ENCODE measurements around the gene CCDC7.
"Not testable (repeated sequence)": the region's sequence is repeated elsewhere in the genome, so short reads cannot be mapped to it uniquely, and the experiment has no call there.

The CCDC7 gene

GRCh38 chr10:32459051-32459698 is 13.2 kb downstream of the CCDC7 start:
- peak; percentile 7 to 70 (median 32) for DNase-seq

GRCh38 chr10:32461203-32461602 is 15.3 kb downstream of the CCDC7 start:
- no peak for DNase-seq

GRCh38 chr10:32471232-32471631 is 25.3 kb downstream of the CCDC7 start:
- no peak for DNase-seq

- DNase-seq: no peak
Measured at GRCh38 chr10:32477499-32477898, 31.6 kb downstream of the CCDC7 start.

GRCh38 chr10:32481606-32482005 is 35.7 kb downstream of the CCDC7 start:
- DNase-seq: no peak

GRCh38 chr10:32483019-32483502 is 37.1 kb downstream of the CCDC7 start:
- not testable (repeated sequence) for DNase-seq

- not testable (repeated sequence) for DNase-seq
Measured at GRCh38 chr10:32488038-32488437, 42.1 kb downstream of the CCDC7 start.

DNA sequence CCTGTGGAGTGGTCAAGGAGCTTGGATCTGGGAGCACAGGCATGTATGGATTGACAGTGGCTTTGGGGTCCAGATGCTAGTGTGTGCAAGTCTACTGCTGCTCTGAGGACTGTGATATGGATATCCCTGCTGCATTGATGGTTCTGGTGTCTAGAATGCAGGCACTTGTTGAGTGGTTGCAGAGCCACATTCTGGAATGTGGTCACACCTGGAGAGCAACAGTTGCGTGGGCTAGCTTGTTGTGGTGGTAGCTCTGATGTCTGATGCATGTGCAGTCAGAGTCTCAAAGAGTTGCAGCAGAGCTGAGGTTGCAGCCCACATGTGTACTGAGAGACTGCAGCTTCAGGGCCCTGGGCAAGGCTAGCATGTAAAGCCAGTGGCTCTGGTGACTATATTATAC is 43.2 kb downstream of the CCDC7 start:
- DNase-seq: no peak

- no peak for DNase-seq
Measured at GRCh38 chr10:32489901-32490300, 44.0 kb downstream of the CCDC7 start.

- not testable (repeated sequence) for DNase-seq
Measured at GRCh38 chr10:32494562-32494961, 48.6 kb downstream of the CCDC7 start.

DNA sequence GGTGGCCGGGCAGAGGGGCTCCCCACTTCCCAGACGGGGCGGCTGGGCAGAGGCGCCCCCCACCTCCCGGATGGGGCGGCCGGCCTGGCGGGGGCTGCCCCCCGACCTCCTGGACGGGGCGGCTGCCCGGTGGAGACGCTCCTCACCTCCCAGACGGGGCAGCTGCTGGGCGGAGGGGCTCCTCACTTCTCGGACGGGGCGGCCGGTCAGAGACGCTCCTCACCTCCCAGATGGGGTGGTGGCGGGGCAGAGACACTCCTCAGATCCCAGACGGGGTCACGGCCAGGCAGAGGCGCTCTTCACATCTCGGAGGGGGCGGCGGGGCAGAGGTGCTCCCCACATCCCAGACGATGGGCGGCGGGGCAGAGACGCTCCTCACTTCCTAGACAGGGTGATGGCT is 54.2 kb downstream of the CCDC7 start:
- DNase-seq: not testable (repeated sequence)

GRCh38 chr10:32501906-32502305 is 56.0 kb downstream of the CCDC7 start:
- no peak for DNase-seq

- DNase-seq: not testable (repeated sequence)
Measured at GRCh38 chr10:32505762-32506420, 60.0 kb downstream of the CCDC7 start.

GRCh38 chr10:32511599-32511998 is 65.7 kb downstream of the CCDC7 start:
- DNase-seq: no peak

GRCh38 chr10:32516567-32517495 is 70.9 kb downstream of the CCDC7 start:
- no peak for DNase-seq

DNA sequence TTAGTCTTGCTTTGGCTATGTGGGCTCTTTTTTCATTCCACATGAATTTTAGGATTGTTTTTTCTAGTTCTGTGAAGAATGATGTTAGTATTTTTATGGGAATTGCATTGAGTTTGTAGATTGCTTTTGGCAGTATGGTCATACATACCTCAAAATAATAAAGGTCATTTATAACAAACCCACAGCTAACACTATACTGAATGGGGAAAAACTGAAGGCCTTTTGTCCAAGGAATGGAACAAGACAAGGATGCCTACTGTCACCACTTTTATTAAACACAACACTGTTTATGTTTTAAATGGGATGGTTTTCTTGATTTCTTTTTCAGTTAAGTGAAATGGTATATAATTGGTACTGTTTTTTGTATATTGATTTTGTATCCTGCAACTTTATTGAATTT is 84.3 kb downstream of the CCDC7 start:
- no peak for DNase-seq

DNA sequence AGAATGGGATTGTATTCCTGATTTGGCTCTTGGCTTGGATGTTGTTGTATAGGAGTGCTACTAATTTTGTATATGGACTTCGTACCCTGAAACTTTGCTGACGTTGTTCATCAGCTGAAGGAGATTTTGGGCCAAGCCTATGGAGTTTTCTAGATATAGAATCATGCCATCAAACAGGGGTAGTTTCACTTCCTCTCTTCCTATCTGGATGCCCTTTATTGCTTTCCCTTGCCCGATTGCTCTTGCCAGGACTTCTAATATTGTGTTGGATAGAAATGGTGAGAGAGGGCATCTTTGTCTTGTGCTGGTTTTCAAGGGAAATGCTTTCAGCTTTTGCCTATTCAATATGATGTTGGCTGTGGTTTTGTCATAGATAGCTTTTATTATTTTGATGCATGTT is 92.3 kb downstream of the CCDC7 start:
- no peak for DNase-seq

DNA sequence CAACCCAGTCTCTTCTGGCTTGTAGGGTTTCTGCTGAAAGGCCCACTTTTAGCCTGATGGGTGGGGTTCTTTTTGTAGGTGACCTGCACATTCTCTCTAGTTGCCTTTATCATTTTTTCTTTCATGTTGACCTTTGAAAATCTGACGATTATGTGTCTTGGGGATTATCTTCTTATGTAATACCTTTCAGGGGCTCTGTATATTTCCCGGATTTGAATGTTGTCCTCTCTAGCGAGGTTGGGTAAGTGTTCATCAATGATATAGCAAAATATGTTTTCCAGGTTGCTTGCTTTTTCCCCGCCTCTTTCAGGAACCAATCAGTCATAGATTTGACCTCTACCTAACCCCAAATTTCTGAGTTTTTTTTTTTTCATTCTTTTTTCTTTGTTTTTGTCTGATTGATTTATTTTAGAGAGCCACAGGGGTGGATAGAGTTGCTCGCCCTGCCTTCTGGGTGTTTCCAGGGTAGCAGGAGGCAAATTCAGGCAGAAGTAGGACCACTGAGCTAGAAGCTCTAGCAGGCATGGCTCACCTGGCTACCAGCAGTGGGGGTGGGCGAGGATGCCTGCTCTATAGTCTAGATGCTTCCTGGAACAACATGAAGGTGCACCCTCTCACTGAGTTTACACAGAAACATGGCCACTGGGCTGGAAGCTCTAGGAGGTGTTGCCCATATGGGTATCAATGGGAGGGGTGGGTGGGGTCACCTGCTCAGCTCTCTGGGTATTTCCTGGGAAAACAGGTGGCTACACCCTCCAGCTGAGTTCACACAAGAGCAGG is 94.9 kb downstream of the CCDC7 start:
- DNase-seq: no peak

- no peak for DNase-seq
Measured at GRCh38 chr10:32548208-32548607, 102.3 kb downstream of the CCDC7 start.

- DNase-seq: no peak
Measured at GRCh38 chr10:32556783-32557395, 110.9 kb downstream of the CCDC7 start.

GRCh38 chr10:32562695-32563094 is 116.8 kb downstream of the CCDC7 start:
- not testable (repeated sequence) for DNase-seq

GRCh38 chr10:32577448-32577847 is 131.5 kb downstream of the CCDC7 start:
- DNase-seq: no peak

Data from T-helper 1 cell (primary cell).